ENCODE data around the gene MNDA.

MNDA gene

DNA sequence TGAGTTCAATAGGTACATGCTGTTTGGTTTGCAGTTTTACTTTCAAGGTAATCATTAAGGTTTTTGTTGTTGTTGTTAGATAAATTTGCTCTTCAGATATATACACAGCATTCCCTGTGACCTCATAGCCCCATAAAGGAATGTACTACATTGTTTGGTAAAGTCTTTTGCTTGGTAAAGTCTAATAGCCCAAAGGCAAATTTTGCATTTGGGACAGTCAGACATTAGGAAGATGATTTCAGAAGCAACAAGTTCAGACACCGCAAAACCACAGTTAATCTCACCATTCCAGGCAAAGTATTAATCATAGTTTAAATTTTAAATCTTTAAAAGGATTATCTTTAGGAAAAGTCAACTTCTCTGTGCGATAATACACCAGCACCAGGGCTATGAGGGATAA lies 67.6 kb downstream of the MNDA start:
- H3K36me3 Mint-ChIP-seq: no peaks in the 10 kb centered on the region
- peaks cover 2 to 4% of the 10 kb centered on the region in 2 donors for H3K9me3 Mint-ChIP-seq
- H3K4me1 Mint-ChIP-seq: no peaks in the 10 kb centered on the region
- H3K27ac Mint-ChIP-seq: no peak overlapping the region
- ATAC-seq (replicated peaks): no peak
- no peak overlapping the region for H3K4me3 Mint-ChIP-seq
- no peak for DNase-seq
- peaks cover 20 to 32% of the 10 kb centered on the region in 2 donors for H3K27me3 Mint-ChIP-seq
